HG03575 (cell line): ENCODE data around the gene CMTM7.

Experiments used
- ATAC-seq: cut with Tn5 transposase; IDR thresholded peaks from one replicate; pipeline ENCODE4 v1.9.1; 2021; ENCODE audit not compliant: unreplicated experiment, insufficient number of reproducible peaks, low FRiP score; ENCODE audit errors: extremely low read depth

Gene CMTM7

DNA sequence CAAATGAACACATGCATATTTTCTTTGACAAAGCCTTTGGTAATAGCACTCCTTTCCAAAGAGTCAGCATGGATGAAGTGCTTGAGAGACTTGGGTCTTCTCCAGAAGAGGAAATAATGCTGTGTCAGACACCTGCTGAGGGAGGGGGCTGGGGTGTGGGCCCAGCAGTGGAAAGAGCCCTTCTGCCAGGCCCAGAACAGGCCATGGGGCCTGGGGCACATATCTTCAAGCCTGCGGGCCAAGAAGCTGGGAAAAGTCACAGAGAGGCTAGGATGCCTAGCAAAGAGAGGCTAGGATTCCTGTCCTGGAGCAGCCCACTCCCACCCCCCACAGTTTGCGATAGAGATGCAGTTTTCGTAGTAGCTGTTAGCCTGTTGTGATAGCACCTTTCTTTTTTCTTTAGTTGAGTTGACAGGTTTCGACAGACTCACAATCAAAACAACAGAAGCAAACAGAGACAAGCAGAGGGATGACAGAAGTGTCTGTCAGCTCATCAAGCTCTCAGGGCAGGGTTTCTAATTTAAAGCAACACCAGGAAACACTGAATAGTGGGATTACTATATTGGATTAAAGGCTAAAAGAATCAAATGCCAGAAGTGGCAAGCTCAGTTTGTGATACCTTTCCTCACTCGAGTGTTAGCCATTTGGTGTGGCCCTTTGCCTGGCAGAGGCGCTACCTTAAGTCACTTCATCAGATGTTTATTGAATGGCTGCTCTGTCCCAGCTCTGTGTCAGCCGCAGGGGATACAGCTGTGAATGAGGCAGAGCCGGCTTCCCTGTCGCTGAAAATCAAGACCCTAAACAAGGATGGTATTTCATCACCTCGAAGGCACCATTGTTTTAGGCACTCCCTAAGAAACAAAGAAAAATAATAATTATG, 19.0 kb downstream of the CMTM7 start:
- no peak for ATAC-seq

GRCh38 chr3:32411442-32411841, 19.8 kb downstream of the CMTM7 start:
- no peak for ATAC-seq

DNA sequence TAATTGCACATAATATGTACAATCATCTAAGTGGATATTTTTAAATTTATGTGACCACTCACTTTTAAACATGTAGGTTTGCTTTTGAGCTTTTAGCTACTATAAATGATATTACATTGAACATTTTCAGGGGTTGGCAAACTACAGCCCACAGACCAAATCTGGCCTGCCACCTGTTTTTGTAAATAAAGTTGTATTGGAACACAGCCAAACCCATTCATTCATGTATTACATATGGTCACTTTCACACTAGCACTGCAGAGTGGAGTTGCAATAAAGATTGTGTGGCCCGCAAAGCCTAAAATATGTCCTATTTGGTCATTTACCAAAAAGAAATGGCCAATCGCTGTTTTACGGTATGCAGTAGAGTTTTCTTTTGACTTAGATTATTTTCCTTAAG, 21.2 kb downstream of the CMTM7 start:
- ATAC-seq, result no peak

GRCh38 chr3:32413845-32414521, 22.3 kb downstream of the CMTM7 start:
- no peak for ATAC-seq

DNA sequence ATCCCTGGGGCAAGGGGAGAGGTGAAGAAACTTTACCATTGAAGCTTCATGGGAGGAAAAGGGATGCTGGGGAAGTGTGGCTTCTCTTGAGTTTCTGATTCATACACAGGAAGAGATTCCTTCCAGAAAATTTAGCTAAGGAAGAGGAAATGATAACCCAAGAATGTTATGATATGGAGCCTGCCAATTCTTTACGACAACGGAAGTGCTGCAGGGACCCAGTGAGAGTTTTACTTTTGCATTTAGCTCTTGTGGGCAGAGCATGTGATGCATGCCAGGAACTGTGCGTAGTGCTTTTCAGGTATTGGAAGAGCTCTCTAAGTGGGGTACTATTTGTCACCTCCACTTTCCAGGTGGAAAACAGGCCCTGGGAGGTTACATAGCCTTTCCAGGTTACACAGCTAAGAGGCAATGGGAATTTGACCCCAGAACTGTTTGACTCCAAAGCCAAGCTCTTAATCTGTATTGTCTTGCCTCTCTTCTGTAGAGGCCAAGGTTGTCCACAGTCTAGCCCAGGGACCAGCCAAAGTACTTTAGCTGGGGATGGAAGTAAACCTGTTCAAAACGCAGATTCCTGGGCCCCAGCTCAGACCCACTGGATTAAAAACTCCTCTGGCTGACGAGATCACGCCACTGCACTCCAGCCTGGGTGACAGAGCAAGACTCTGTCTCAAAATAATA, 23.0 kb downstream of the CMTM7 start:
- ATAC-seq, result no peak

- no peak for ATAC-seq
Observed at GRCh38 chr3:32419742-32420125, 28.1 kb downstream of the CMTM7 start.

DNA sequence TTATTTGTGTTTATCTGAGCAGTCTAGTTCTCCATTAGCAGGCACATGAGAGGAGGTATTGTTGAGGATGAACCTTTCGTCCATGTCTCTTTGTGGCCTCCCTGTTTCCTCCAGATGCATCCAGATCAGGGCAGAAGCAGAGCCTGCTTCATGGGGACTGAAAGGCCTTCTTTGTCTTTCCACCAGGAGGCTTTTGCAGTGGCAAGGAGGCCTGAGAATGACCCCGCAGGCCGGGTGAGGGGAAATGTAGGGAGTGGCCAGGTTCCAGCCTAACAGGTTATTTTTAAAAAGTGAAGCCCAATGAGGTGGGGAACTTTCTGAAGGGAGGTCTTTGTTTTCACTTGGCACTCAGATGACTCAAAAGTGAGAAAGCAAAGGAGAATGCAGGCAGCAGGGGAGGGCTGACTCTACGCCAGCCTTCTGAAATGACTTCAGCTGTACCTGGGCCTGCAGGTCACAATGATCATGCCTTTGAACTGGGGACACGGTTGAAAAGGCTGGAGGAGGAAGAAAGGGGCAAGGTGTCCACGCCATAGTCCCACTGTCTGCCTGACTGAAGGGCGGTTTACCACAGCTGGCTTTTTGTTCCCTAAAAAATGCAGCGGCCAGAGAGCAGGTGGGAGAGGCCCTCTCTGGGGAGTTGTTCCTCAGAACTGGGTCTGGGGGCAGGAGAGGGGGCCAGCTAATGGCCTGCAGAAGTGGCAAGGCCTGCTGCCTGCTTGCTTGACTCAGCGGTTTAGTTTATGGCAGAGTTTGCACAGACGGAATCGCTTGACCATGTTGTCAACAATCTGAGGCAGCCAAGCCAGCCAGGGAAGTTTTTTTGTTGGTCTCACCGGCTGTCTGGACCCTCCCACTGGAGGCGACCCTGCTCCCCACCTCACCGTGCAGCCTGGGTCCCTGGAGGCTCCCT, 28.7 kb downstream of the CMTM7 start:
- ATAC-seq, result peak; percentile 66

GRCh38 chr3:32421185-32421584, 29.5 kb downstream of the CMTM7 start:
- no peak for ATAC-seq

- no peak for ATAC-seq
Observed at GRCh38 chr3:32421991-32422859, 30.6 kb downstream of the CMTM7 start.

DNA sequence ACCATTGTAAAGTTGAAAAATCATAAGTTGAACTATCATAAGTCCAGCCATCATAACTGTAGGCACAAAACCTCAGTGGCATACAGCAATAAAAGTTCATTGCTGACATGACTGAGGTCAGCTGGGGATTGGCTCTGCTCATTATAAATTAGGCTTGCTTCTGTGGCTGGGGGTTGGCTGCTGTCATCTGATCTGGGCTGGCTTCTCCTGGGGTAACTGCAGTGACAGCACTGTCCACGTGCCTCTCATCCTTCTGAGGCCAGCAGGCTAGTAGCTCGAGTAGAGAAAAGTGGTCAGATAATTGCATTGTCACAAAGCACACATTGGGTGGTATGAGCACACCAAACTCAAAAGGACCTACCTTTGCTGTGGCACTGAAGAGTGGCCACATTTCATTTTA, 31.3 kb downstream of the CMTM7 start:
- no peak for ATAC-seq

- no peak for ATAC-seq
Observed at GRCh38 chr3:32423534-32423933, 31.9 kb downstream of the CMTM7 start.

GRCh38 chr3:32423956-32424557, 32.4 kb downstream of the CMTM7 start:
- ATAC-seq, result no peak

DNA sequence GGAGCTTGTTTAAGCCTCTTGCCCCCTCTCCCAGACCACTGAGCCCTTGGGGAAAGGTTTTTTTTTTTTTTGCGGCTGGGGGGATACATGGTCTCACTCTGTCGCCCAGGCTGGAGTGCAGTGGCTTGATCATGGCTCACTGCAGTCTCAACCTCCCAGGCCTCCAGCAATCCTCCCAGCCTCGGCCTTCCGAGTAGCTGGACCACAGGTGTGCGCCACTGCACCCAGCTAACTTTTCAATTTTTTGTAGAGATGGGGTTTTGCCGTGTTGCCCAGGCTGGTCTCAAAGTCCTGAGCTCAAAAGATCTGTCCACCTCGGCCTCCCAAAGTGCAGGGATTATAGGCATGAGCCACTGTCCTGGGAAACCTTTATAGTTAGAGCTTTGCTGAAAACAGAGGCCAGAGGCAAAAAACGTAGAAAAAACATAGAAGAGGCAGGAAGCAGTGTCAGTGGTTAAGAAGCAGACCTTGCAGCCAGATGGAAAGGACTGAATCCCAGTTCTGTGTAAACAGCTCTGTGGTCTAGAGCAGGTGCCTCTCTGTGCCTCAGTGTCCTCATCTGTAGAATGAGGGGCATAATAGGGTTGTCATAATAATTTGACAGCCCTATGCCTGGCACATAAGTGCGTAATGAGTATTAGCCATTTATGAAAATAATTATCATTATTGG, 33.1 kb downstream of the CMTM7 start:
- no peak for ATAC-seq

- ATAC-seq, result peak; percentile 62
Observed at GRCh38 chr3:32428092-32429068, 36.7 kb downstream of the CMTM7 start.

DNA sequence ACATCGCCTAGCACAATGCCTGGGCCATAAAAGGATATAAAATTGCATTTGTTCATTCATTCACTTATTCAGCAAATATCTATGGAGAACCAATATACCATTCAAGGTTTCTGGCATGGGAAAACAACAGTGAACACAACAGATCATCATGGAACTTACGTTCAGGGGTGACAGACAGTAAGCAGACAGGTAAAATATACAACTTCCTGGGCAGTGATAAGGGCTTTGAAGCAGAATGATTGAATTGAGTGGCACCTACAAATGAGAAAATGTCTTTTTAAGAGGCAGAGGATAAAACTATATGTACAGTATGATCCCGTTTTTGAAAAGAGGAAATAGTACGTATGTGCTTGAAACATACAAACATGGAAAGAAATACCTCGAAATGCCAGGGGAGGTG, 39.2 kb downstream of the CMTM7 start:
- no peak for ATAC-seq

- ATAC-seq, result no peak
Observed at GRCh38 chr3:32431481-32431880, 39.8 kb downstream of the CMTM7 start.
